ENCODE data around the gene CDC34.

DNA sequence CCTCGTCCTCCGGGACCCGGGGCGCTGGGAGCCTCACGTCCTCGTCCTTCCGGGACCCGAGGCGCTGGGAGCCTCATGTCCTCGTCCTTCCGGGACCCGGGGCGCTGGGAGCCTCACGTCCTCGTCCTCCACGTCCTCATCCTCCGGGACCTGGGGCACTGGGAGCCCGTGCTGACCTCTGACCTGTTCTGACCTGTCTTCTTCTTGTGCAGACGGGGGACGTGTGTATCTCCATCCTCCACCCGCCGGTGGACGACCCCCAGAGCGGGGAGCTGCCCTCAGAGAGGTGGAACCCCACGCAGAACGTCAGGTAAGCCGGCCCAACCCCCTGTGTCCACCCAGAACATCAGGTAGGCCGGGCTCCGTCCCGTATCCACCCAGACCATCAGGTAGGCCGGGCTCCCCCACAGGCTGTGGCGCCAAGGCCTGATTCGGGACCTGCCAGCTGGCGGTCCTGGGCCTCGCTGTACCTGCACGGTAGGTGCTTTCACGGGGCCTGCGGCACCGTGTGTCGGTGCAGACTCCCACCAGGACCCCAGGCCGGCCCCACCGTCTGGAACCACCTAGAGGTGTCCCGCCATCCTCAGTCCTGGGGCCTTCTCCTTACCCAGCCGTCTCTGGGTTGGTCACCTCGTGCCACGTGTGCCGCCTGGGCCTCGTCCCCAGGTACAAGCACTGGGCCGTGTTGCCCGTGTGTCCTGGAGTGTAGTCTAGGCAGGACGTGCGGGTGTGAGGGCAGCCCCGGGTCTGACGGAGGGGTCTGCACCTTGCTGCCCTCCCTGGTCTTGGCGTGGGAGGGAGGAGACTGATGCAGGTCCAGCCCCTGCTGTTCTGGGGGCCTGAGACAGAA, 4.7 kb downstream of the CDC34 start:
- TF ChIP-seq, protein P1, sequence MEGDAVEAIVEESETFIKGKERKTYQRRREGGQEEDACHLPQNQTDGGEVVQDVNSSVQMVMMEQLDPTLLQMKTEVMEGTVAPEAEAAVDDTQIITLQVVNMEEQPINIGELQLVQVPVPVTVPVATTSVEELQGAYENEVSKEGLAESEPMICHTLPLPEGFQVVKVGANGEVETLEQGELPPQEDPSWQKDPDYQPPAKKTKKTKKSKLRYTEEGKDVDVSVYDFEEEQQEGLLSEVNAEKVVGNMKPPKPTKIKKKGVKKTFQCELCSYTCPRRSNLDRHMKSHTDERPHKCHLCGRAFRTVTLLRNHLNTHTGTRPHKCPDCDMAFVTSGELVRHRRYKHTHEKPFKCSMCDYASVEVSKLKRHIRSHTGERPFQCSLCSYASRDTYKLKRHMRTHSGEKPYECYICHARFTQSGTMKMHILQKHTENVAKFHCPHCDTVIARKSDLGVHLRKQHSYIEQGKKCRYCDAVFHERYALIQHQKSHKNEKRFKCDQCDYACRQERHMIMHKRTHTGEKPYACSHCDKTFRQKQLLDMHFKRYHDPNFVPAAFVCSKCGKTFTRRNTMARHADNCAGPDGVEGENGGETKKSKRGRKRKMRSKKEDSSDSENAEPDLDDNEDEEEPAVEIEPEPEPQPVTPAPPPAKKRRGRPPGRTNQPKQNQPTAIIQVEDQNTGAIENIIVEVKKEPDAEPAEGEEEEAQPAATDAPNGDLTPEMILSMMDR (IDR thresholded peaks at IDR 0.05; ENCODE audit: low read depth, low read length) = no peak
- no peak for TF ChIP-seq EZH2phosphoT487 (IDR thresholded peaks at IDR 0.05; ENCODE audit: low read depth)

Measured in OCI-LY3 (cell line).